Duodenal mucosa (tissue), 2 donors: Measurements from ENCODE around the gene FAM76A.
"Not testable (repeated sequence)": the region's sequence is repeated elsewhere in the genome, so short reads cannot be mapped to it uniquely, and the experiment has no call there.

Experiments
- H3K27ac ChIP-seq: one replicate; pipeline ENCODE4 v1.7.0; 2013; ENCODE audit warnings: low read depth, low read length
- H3K27me3 ChIP-seq, 2 donors: one replicate each; pipeline ENCODE4 v1.7.0; 2013; ENCODE audit warnings: low read length in 2 of 2, control low read depth in 1 of 2; ENCODE audit not compliant: insufficient read depth in 2 of 2, control insufficient read depth in 1 of 2
- H3K36me3 ChIP-seq, 2 donors: one replicate each; pipeline ENCODE4 v1.7.0; 2013; ENCODE audit warnings: low read length in 2 of 2, control low read depth in 1 of 2; ENCODE audit not compliant: insufficient read depth in 2 of 2, control insufficient read depth in 1 of 2
- H3K4me1 ChIP-seq, 2 donors: one replicate each; pipeline ENCODE4 v1.7.0; 2013; ENCODE audit warnings: low read length in 2 of 2, control low read depth in 1 of 2; ENCODE audit not compliant: insufficient read depth in 2 of 2, control insufficient read depth in 1 of 2
- H3K4me3 ChIP-seq, 2 donors: one replicate each; pipeline ENCODE4 v1.7.0; 2013; ENCODE audit warnings: low read length in 2 of 2, low read depth in 1 of 2
- H3K9ac ChIP-seq, 2 donors: one replicate each; pipeline ENCODE4 v1.7.0; 2013; ENCODE audit warnings: low read length in 2 of 2, low read depth in 1 of 2
- H3K9me3 ChIP-seq, 2 donors: one replicate each; pipeline ENCODE4 v1.7.0; 2013; ENCODE audit warnings: low read length in 2 of 2, control low read depth in 1 of 2; ENCODE audit not compliant: control insufficient read depth in 1 of 2

The FAM76A gene

DNA sequence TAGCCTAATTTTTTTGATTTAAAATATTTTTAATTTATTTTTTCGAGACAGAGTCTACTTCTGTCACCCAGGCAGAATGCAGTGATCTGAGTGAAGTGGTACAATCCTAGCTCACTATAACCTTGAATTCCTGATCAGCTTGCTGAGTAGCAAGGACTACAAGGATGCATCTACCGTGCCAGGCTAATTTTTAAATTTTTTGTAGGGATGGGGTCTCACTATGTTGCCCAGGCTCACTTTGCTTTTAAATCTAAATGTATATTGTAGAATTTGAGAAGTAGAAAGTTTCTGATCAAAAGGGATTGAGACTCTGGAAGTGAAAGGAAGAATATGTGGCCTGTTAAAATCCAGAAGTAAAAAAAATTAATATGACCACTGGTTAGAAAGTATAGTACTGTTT is 48.9 kb downstream of the FAM76A start:
- no peak overlapping the region for H3K27ac ChIP-seq
- peak overlapping the region in 1 of 2 donors; percentile 97 for H3K4me3 ChIP-seq
- H3K27me3 ChIP-seq = no peaks in the 10 kb centered on the region
- H3K4me1 ChIP-seq = peaks cover 4 to 27% of the 10 kb centered on the region in 2 donors
- no peaks in the 10 kb centered on the region for H3K9me3 ChIP-seq
- no peaks in the 10 kb centered on the region for H3K36me3 ChIP-seq
- H3K9ac ChIP-seq = peak overlapping the region; percentile 99

GRCh38 chr1:27775336-27775735 is 49.6 kb downstream of the FAM76A start:
- H3K4me3 ChIP-seq, H3K27ac ChIP-seq, H3K9ac ChIP-seq, H3K27me3 ChIP-seq, H3K9me3 ChIP-seq, H3K36me3 ChIP-seq: not testable (repeated sequence)
- peaks cover 4 to 27% of the 10 kb centered on the region in 2 donors for H3K4me1 ChIP-seq

GRCh38 chr1:27776276-27776675 is 50.5 kb downstream of the FAM76A start:
- H3K27me3 ChIP-seq, H3K4me3 ChIP-seq: not testable (repeated sequence)

DNA sequence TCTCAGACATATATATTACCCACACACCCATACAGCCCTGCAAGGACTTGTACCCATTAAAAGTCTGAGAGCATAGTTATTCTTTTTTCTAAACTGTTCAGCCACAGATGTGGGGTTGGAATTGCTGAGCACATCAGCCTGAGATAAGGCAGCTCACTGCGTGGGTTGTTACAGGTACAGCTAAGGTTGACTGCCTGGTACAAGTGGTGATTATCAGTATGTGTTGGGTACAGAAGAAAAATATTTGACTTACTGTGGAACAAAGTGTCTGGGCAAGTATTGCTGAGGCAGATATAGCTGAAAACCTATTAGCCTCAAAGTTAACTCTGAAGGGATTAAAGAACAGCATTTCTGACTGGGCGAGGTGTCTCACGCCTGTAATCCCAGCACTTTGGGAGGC is 52.3 kb downstream of the FAM76A start:
- Histone ChIP-seq H3K36me3 (no peaks in the 10 kb centered on the region), H3K4me3 (no peak overlapping the region), H3K9me3 (no peaks in the 10 kb centered on the region), H3K9ac (no peak overlapping the region), H3K27ac (no peak overlapping the region), H3K27me3 (no peaks in the 10 kb centered on the region), H3K4me1 (peaks cover 6 to 27% of the 10 kb centered on the region in 2 donors)

More at GRCh38 chr1:27776276-27776675, 50.5 kb downstream of the FAM76A start:
- not testable (repeated sequence) for H3K36me3 ChIP-seq, H3K9ac ChIP-seq, H3K9me3 ChIP-seq, H3K27ac ChIP-seq
- peaks cover 4 to 27% of the 10 kb centered on the region in 2 donors for H3K4me1 ChIP-seq

DNA sequence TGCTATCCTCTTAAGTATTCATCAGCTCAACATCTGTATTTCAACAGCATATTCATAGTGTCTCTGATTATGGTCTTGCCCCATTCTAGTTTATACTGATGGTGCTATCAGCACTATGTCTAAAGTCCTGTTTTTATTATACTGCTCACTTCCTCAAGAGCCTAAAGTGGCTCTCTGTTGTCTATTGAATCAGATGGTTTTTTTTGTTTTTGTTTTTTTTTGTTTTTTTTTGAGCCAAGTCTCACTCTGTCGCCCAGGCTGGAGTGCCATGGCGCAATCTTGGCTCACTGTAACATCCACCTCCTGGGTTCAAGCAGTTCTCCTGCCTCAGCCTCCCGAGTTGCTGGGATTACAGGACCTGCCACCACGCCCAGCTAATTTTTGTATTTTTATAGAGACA is 53.4 kb downstream of the FAM76A start:
- no peak overlapping the region for H3K4me3 ChIP-seq
- H3K4me1 ChIP-seq = peaks cover 13 to 21% of the 10 kb centered on the region in 2 donors
- H3K27me3 ChIP-seq = no peaks in the 10 kb centered on the region
- H3K9me3 ChIP-seq = no peaks in the 10 kb centered on the region
- no peak overlapping the region for H3K9ac ChIP-seq
- no peaks in the 10 kb centered on the region for H3K36me3 ChIP-seq
- no peak overlapping the region for H3K27ac ChIP-seq

DNA sequence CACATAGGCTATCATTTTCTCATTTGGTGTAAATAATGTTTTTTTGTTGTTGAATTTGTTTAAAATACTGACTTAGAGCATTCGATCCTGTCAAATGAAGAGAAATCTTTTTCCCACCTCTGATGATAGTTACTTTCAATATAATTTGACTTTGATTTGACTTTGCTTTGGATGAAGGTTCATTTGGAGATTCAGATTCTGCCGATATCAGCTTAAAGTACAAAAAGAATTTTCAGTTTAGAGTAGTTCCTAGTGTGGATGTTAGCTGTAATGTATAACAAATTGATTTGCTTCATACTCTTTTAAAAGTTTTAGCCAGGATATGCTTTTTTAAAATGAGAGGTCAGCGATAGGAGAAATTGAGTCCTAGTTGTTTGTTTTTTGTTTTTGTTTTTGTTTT is 57.2 kb downstream of the FAM76A start:
- H3K9ac ChIP-seq = no peak overlapping the region
- H3K27ac ChIP-seq = no peak overlapping the region
- H3K9me3 ChIP-seq = no peaks in the 10 kb centered on the region
- no peaks in the 10 kb centered on the region for H3K36me3 ChIP-seq
- peaks cover 29 to 31% of the 10 kb centered on the region in 2 donors for H3K4me1 ChIP-seq
- H3K4me3 ChIP-seq = no peak overlapping the region
- H3K27me3 ChIP-seq = no peaks in the 10 kb centered on the region

GRCh38 chr1:27784700-27785099 is 58.9 kb downstream of the FAM76A start:
- H3K4me1 ChIP-seq = peaks cover 26 to 44% of the 10 kb centered on the region in 2 donors
- H3K27me3 ChIP-seq = no peaks in the 10 kb centered on the region
- H3K9ac ChIP-seq = no peak overlapping the region
- no peak overlapping the region for H3K4me3 ChIP-seq
- no peaks in the 10 kb centered on the region for H3K9me3 ChIP-seq
- no peak overlapping the region for H3K27ac ChIP-seq
- H3K36me3 ChIP-seq = peaks cover 0 to 3% of the 10 kb centered on the region in 2 donors

DNA sequence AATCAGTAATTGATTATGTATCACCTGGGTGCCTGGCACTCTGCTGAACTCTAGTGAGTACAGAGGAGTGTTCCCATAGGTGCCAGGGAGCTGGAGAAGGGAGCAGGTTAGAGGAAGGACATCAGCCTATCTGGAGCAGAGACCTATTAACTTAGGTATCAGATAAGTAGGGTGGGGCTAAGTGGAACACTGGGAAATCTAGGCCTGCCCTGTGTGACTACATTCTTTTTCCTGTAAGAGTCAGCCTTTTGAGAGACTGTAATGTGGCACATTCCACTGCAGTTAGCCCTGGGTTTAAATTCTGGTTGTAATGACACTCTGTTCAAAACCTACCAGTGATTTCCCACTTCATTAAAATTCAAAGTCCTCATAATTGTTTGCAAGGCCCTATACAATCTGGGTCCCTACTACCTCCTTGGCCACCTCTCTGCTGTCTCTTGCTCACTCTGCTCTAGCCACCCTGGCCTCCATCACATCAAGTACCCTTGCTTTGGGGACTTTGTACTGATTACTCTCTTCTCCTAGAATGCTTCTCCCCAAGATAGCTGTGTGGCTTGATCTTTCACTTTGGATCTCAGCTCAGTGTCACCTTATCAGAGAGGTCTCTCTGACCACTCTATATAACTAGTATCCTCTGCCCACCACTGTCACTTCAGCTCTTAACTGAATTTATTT is 60.2 kb downstream of the FAM76A start:
- peak overlapping the region in 1 of 2 donors; percentile 3 for H3K9ac ChIP-seq
- H3K27me3 ChIP-seq = no peaks in the 10 kb centered on the region
- H3K4me1 ChIP-seq = peaks cover 30 to 47% of the 10 kb centered on the region in 2 donors
- peaks cover 0 to 11% of the 10 kb centered on the region in 2 donors for H3K36me3 ChIP-seq
- H3K27ac ChIP-seq = peak overlapping the region; percentile 23
- H3K4me3 ChIP-seq = no peak overlapping the region
- H3K9me3 ChIP-seq = no peaks in the 10 kb centered on the region

GRCh38 chr1:27787895-27788294 is 62.1 kb downstream of the FAM76A start:
- H3K9me3 ChIP-seq = no peaks in the 10 kb centered on the region
- no peak overlapping the region for H3K4me3 ChIP-seq
- H3K36me3 ChIP-seq = peaks cover 0 to 15% of the 10 kb centered on the region in 2 donors
- no peak overlapping the region for H3K9ac ChIP-seq
- H3K27ac ChIP-seq = no peak overlapping the region
- H3K4me1 ChIP-seq = peaks cover 30 to 47% of the 10 kb centered on the region in 2 donors
- H3K27me3 ChIP-seq = no peaks in the 10 kb centered on the region

- Histone ChIP-seq H3K4me3 (no peak overlapping the region), H3K27ac (no peak overlapping the region), H3K9ac (no peak overlapping the region), H3K4me1 (peaks cover 30 to 38% of the 10 kb centered on the region in 2 donors), H3K36me3 (peaks cover 0 to 30% of the 10 kb centered on the region in 2 donors), H3K27me3 (no peaks in the 10 kb centered on the region), H3K9me3 (no peaks in the 10 kb centered on the region)
These were observed 63.8 kb downstream of the FAM76A start for GRCh38 chr1:27789540-27790041.
